A204.1 (cell line): ENCODE measurements around the gene AAGAB.
"Not testable (repeated sequence)": the region's sequence is repeated elsewhere in the genome, so short reads cannot be mapped to it uniquely, and the experiment has no call there.

Experiments
- FAIRE-seq: peaks from 2 replicates; lab custom pipeline; 2012; peaks lifted over from hg19 to GRCh38; lab: Jason Lieb, UNC

AAGAB gene

DNA sequence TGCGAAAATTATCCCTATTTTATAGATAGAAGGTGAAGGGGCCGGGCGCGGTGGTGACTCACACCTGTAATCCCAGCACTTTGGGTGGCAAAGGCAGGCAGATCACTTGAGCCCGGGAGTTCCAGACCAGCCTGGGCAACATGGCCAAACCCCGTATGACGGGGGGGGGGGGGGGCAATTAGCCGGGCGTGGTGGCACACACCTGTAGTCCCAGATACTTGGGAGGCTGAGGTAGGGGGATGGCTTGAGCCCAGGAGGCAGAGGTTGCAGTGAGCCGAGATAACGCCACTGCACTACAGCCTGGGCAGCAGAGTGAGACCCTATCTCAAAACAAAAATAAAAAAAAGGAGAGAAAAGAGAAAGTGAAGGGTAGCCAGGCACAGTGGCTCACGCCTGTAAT is 1.4 kb downstream of the AAGAB start:
- FAIRE-seq: no peak

DNA sequence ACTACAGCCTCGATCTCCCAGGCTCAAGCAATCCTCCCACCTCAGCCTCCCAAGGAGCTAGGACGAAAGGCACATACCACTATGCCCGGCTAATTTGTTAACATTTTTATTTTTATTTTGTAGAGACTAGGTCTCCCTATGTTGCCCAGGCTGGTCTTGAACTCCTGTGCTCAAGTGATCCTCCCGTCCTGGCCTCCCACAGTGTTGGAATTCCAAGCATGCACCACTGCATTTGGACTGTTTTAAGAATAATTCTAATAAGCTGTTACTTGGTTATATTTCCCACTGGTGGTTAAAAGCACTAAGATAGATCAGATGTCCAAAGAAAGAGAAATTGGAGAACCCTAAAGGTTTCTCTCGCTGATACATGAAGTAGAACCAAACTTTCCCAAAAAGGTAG is 3.1 kb downstream of the AAGAB start:
- FAIRE-seq: no peak

DNA sequence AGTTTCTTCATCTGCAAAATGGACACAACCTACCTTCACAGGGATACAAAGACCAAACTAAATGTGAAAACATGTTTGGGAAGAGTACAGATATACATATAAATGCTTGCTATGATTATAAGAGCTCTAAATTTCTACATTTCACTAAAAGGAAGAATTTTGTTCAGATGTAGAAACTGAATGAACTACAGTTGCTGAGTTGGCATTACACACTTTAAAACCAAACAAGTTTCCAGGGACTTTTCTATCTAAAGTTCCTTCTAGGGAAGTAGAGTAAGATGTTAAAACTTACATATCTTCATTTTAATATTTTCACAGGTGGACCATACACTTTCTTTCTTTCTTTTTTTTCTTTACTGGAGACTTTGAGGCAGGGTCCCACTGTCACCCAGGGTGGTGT is 4.6 kb downstream of the AAGAB start:
- no peak for FAIRE-seq

DNA sequence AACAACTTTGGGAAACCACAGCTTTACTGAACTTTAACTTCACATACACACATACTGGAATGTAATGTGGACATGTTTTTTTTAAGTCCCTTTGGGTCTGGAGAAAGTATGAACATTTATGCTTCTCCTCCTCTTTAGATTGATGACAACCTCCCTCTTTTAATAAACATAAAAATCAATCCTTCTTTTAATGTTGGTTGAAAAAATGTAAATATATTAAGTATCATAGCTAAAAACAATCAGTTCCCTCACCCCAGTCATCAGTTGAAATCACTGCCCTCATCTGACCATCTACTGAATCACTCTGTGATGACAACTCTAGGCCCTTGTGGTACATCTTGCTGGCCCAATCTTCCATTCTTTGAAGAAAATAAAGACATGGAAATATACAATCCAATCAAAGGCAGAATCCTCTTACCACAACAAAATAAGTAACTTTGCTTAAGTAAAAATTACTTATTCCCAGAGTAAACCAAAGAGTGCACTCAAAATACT is 6.4 kb downstream of the AAGAB start:
- FAIRE-seq: no peak

DNA sequence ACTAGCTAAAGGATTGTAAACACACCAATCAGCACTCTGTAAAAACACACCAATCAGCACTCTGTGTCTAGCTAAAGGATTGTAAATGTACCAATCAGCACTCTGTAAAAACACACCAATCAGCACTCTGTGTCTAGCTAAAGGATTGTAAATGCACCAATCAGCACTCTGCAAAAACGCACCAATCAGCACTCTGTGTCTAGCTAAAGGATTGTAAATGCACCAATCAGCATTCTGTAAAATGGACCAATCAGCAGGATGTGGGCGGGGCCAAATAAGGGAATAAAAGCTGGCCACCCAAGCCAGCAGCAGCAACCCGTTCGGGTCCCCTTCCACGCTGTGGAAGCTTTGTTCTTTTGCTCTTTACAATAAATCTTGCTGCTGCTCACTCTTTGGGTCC is 7.9 kb downstream of the AAGAB start:
- not testable (repeated sequence) for FAIRE-seq

DNA sequence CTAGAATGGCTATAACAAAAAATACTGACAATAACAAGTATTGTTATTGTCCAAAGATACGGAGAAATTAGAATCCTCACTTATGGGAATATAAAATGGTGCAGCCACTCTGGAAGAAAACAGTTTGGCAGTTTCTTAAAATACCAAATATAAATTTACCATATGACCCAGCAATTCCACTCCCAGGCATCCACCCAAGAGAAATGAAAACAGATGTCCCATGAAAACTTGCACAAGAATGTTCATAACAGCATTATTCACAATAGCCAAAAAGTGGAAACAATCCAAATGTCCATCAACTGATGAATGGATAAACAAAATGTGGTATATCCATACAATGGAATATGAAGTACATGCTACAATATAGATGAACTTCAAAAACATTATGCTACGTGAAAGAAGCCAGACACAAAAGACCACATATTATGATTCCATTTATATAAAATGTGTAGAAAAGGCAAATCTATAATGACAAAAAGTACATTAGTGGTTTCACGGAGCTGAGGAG is 9.4 kb downstream of the AAGAB start:
- FAIRE-seq: no peak

DNA sequence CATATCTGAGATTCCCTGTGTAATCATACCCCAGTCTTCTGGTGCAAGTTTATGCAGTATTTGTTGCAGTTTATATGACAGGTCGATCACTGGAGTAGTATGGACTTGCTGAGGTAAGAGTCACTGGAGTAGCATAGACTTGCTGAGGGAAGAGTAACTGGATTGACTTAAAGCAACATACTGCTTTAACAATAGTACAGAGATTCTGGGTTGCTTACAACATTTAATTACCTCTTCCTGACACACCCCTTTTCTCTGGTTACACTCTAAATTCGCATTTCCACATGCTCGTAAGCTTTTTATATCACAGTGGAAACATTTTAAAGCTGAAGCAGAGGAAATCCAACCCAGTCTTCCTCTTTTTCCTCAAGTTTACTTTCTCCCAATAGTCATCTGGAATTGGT is 11.8 kb downstream of the AAGAB start:
- no peak for FAIRE-seq

DNA sequence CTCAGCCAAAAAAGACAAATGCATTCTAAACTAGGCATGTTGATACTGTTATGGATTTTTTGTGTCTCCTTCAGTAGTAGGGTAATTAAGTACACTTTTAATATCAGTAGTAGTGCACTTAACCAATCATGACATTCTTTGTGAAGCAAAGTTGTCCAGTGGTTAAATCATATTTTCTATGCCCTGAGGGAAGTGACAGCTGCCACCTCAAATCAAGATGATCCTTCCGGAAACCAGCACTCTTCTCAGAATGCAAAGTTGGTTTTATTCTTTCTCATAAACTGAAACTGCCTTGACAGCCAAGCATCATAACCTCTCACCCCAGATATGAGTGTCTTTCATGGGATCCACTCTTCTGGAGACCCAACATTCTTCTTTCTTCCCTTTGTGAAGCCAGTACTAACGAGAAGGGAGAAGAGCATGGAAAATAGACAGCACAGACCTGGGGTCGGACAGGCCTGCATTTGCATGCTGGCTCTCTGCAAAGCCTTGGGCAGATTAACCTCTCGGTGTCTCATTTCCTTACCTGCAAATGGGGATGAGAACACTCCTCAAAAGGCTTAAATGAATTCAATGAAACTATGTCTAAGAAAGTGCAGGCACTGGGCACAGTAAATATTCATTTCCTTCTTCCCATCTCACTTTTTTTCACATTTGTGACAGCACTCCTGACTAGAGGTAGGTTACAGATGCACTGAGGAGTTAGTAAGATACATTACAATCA is 13.2 kb downstream of the AAGAB start:
- FAIRE-seq: no peak

DNA sequence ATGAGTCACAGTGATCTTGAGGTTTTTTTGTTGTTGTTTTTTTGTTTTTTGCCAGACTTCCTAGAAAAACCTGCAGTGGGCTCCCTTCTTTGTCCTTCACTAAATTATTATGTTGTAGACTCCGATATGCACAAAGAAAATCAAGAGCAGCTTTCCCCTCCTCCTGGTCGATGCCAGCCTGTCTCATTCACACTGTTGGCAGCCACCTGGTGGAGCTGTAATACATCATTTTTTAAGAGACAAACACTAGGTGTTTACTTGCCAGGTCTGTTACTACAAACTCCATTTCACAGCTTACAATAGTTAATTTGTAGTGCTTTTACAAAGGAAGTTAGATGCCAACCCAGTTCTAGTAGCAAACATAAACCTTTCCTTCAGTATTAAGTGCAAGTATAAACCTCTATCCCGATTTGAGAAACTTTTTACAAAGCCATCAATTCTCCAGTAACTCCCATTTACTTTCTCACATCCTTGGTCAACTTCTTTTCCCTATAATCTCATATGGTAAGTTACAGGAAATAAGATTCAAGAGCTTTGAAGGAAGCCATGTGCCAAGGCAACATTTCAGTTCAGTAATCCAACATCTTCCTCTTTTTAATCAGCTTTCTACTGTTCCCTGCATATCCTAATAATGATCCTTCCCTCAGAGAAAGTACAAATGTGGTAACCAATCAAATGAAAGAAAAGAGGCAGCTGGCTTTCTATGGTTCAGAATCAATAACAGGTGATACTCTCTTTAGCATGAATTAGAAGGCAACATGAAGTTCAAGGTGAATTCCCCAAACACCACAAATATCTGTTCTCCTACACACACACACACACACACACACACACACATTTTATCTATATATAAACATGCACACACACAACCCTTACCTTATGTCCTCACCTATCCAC is 14.0 kb downstream of the AAGAB start:
- FAIRE-seq: no peak

DNA sequence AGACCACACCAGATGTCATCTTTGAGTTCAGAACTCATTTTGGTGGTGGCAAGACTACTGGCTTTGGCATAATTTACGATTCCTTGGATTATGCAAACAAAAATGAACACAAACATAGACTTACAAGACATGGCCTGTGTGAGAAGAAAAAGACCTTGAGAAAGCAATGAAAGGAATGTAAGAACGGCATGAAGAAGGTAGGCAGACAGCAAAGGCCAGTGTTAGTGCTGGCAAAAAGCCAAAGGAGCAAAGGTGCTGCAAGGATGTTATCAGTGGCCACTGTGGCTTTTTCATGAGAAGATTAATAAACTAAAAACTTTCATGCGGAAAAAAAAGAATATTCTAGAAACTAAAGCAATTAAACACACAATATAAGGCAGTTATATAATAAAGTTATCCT is 21.9 kb downstream of the AAGAB start:
- FAIRE-seq: no peak

DNA sequence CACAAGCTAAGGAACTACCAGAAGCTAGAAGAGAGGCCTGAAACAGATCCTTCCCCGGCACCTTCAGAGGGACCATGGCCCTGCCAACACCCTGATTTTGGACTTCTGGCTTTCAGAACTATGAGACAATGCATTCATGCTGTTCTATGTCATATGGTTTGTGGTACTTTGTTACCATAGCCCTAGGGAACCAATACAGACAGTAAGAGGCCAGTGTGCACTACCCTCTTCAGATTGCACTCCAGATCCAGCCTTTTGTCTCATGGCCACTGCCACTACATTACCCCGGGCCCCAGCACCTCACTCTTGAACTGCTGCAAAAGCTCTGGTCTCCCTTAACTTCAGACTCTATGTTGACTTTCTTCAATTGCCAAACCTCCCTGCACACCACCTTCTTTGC is 24.0 kb downstream of the AAGAB start:
- FAIRE-seq: no peak

DNA sequence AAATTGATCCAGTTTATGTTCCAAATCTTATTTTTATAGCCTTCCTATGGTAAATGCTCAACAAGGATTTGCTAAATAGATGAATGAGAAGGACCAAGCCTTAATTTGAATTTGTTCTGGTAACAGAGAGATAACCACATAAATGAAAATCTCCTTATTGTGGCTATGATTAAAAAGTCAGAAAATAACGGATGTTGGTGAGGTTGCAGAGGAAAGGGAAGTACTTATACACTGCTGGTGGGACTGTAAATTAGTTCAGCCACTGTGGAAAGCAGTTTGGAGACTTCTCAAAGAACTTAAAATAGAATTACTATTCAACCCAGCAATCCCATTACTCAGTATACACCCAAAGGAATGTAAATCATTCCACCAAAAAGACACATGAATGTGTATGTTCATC is 26.2 kb downstream of the AAGAB start:
- no peak for FAIRE-seq

DNA sequence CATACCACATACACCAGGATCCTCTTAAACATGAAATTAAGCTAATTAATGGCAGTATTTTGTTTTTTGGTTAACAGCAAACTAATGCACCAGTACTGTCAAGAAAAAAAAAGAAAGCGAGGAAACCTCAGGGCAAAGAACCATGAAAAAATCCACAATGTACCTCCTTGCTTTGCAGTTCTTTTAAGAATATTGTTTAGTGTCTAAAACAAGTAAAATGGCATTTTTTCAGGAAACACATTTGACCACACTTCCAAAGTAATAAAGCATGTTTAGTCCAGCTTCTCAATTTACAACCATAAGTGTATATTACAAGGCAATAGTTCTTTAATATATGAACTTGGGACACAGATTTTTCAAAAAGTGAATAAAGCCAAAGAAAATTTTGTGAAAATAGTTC is 26.6 kb downstream of the AAGAB start:
- no peak for FAIRE-seq

DNA sequence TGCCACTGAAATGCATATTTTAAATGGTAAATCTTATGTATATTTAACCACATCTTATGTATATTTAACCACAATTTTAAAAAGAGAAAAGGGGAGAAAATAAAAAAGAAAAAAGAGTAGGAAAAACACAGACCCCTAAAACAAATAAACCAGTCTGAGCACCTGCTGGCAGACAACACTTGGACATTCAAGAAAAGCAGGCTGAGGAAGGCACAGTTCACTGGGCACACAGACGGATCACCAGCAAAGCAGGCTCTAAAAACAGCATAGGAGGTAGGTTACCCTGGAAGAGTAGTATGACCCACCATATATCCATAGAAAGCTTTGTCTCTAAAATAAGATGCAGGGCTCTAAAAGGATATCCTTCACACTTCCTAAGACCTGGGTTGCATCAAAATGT is 27.0 kb downstream of the AAGAB start:
- FAIRE-seq: no peak

DNA sequence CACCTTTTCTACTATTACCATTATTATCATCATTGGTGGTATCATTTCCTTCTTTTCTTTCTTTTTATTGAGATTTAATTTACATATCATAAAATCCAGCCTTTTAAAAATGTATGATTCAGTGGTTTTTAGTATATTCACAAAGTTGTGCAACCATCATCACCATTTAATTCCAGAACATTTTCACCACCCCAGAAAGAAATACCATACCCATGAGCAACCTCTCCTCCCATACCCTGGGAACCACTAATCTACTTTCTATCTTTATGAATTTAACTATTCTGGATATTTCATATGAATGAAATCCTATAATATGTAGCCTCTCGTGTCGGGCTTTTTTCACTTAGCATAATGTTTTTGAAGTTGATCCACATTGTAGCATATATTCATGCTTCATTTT is 29.1 kb downstream of the AAGAB start:
- no peak for FAIRE-seq

DNA sequence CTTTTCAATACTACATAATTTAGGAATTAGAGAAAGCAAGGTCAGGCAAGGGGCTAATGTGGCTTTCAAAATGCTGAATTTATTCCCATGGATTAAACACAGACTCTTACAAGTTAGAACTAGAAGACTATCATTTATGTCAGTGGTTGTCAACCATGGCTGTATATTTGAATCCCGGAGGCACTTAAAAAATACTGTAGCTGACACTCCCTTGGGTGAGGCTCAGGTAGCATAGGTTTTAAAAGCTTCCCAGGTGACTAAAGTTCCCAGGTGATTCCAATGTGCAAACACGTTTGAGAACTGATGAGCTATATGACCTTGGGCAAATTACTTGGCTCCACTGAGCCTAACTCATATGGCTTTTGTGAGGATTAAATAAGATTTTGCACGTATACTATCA is 29.6 kb downstream of the AAGAB start:
- FAIRE-seq: no peak

DNA sequence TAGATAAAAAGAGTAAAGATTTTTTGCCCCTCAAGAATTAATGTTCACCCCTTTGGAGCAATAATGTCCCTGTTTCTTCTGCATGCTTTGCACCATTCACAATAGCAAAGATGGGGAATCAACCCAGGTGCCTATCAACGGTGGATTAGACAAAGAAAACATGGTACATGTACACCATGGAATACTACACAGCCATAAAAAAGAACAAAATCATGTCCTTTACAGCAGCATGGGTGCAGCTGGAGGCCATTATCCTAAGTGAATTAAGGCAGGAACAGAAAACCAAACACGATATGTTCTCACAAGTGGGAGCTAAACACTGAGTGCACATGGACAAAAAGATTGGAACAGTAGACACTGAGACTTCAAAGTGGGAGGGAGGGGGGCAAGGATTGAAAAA is 35.2 kb downstream of the AAGAB start:
- no peak for FAIRE-seq

DNA sequence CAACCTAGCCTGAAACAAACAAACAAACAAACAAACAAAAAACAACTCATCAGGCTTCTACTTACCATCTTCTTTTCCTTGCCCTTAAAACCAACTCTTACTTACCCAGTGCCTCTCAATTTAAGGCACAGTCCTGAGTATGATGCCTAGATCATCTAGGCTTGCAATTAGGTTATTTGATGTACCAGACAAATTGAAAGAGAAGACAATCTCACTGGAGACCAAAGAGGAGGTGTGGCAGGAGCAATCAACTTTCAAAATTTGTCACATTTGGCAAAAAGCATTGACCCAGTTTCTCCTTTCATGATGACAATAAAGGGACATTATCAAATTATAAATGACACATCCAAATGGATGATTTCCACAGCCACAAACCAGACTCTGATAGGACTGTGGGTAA is 36.0 kb downstream of the AAGAB start:
- no peak for FAIRE-seq

DNA sequence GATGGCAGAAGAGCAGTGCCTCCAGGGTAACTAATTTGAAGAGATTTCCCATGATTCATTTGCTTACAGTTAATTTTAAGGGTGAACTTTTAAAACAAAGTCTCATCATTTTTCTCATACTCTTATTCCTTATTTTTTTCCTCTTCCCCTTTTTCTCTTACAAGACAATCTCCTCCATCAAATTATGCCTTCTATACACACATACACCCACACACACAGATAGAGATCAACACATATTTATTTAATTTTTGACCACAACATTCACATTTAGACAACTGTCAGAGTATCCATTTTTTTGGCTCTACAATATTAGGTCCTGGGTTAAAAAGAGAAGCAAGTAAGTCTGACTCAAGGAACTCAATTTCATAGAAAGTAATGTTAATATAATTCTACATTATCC is 37.6 kb downstream of the AAGAB start:
- no peak for FAIRE-seq

DNA sequence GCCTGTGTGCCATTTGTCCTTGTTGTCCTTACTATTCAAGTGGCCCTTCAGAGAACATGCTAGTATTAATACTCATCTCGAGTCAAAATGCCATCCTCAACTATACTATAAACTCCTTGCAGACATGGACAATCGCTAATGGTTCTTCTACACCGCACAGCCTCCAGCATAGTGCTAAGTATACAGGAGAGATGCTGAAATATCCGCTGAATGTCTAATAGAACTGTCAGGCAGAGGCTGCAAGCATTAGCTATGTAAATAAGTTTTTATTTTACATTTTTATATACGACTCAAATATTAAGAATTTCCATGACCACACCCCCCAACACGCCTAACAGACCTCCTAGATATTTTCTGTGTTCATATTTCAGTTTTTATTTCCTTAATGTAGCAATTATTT is 39.4 kb downstream of the AAGAB start:
- FAIRE-seq: no peak

DNA sequence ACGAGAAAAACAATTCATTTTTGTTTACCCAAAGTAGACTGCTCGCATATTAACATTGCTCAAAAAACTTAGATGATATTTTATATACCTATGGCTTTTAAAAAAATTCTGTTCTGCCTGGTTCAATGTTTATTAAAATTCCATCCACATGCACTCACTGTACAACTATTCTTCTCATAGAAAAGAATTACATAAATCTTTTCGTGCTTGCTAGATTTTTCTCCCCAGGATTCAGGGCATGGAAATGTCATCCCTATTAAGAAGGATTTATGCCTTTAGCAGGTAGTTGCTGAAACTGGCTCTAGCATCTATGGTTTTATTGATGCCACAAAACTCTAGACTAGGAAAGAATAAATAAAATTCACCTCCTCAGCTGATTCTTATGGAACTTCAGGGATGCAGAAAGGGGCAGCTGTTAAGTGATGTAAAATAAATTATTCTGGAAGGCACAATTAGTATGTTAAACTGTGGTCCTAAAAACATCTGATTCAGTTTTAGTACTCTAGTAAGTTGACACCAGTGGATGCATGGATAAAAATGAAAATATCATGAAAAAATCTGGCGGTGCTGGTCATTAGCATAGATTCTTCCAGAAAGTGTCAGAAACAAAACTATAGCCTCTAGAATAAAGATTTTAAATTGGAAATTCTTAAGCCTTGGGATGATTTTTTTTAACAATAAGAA is 41.6 kb downstream of the AAGAB start:
- FAIRE-seq: no peak

DNA sequence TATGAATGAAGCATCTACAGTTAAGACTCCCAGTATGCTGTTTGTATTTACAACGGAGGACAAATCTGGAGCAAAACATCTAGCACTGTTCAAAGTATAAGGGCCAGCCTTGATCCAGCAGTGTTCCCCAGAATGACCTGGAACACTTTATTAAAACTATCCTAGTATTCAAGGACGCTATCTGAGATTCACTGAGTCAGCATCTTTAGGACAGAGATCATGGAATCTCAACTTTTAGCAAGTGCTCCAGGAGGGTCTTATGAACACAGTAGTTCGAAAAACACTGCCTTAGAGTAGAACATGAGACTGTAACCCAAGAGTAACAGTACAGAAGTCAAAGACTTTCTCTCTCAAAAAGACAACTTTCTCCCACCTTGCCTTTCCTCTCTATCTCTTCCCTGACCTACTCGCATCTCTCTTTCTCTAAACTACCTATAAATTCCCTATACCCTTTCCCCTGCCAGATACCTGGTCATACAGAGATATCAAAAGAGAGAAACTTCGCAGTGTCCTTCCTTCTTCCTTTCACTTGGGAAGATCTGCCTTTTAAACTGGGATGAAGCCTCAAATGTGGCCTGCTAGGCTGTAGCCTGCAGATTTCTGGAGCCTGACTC is 43.8 kb downstream of the AAGAB start:
- FAIRE-seq: no peak
